Epithelial cell of esophagus (primary cell): ENCODE data around the gene EEPD1.

ENCODE experiments used
- DNase-seq: peaks from one replicate; pipeline ENCODE4 v3.0.0; 2010; ENCODE audit warnings: low read depth
- H3K4me3 ChIP-seq: 2 replicates; pipeline ENCODE4 v1.5.1; 2011; ENCODE audit warnings: mild to moderate bottlenecking, low read length, control low read depth
- TF ChIP-seq, protein P1 (sequence below): IDR thresholded peaks from 2 replicates; pipeline ENCODE4 v1.5.1; 2011; ENCODE audit warnings: low read depth, mild to moderate bottlenecking, low read length, control low read depth, inconsistent platforms; ENCODE audit not compliant: insufficient read depth; ENCODE audit errors: missing control alignments

Gene EEPD1

DNA sequence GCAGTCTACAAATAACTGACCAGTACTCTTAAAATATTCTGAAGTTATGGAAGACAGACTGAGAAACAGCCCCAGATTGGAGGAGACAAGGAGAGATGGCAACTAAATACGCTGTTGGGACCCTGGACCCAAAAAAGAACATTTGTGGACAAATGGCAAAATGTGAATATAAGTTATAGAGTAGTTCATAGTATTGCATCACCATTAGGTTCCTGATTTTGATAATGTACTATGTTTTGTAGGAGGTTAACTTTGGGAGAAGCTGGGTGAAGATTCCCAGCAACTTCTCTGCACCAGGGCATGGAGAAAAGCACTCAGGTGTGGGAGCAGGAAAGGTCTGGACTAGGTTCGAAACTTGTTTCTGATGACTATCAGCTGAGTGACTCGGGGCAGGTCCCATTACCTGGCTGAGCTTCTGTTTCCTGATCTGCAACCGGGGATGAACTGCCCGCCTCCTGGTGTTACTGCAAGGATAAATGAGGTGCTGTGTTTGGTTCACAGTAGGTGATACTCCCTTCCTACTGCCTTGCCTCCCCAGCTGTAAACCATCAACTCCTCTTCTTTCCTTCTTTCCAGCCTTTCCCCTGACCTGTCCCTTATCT is 48.2 kb downstream of the EEPD1 start:
- TF ChIP-seq, protein P1, sequence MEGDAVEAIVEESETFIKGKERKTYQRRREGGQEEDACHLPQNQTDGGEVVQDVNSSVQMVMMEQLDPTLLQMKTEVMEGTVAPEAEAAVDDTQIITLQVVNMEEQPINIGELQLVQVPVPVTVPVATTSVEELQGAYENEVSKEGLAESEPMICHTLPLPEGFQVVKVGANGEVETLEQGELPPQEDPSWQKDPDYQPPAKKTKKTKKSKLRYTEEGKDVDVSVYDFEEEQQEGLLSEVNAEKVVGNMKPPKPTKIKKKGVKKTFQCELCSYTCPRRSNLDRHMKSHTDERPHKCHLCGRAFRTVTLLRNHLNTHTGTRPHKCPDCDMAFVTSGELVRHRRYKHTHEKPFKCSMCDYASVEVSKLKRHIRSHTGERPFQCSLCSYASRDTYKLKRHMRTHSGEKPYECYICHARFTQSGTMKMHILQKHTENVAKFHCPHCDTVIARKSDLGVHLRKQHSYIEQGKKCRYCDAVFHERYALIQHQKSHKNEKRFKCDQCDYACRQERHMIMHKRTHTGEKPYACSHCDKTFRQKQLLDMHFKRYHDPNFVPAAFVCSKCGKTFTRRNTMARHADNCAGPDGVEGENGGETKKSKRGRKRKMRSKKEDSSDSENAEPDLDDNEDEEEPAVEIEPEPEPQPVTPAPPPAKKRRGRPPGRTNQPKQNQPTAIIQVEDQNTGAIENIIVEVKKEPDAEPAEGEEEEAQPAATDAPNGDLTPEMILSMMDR: no peak

DNA sequence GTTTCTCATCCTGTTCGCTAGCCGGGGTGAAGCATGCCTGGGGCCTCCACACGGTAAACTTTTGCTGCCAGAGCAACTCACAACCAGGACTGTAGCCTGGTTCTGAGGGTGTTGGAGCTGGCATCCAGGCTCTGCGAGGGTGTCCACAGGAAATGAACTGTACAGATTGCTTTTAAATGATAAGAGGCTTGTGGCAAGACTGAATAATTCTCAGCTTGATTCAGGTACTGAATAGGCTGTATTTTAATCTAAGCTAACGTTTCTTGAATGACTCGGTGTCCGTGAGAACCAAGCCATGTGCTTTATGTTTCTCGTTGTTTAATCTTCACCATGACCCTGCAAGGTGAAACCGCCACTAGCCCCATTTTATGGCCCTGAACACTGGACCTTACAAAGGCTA is 49.3 kb downstream of the EEPD1 start:
- no peak for DNase-seq
- H3K4me3 ChIP-seq: no peak overlapping the region
- TF ChIP-seq, protein P1: no peak

More for the DNA sequence above, 48.2 kb downstream of the EEPD1 start:
- peak; percentile 41 for DNase-seq
- H3K4me3 ChIP-seq: no peak overlapping the region

DNA sequence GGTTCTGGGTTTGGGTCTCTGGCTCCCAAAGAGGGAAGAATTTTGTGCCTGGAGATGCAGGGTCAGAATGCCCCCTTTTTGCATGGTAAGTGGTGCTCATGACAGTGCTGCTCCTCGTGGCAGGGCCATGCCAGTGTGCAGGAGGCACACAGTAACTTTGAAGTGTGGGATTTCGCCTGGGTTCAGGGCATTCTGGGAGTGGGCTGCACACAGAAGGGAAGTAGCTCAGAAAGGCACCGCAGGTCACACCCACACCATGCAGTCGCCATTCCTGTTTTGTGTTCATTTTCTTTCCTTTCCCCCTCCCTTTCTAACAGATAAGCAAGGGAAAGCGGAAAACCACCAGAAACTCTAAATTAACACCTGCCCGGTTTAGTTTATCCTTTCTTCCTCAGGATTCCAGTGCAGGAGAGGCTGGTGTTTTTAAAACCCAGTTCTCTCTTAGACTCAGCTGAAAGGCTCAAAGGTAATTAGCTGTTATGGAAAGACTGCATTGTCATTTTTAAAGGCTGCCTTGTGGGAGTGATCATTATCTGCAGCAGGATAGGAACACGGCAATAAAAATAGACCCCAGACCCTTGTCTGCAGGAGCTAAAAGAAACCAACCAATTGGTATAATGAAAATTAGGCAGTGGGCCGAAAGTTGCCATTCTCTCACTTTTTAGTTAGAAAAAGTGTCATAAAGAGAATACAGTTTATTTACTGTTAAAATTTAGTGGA is 50.2 kb downstream of the EEPD1 start:
- no peak for DNase-seq
- no peak overlapping the region for H3K4me3 ChIP-seq
- TF ChIP-seq, protein P1: no peak

DNA sequence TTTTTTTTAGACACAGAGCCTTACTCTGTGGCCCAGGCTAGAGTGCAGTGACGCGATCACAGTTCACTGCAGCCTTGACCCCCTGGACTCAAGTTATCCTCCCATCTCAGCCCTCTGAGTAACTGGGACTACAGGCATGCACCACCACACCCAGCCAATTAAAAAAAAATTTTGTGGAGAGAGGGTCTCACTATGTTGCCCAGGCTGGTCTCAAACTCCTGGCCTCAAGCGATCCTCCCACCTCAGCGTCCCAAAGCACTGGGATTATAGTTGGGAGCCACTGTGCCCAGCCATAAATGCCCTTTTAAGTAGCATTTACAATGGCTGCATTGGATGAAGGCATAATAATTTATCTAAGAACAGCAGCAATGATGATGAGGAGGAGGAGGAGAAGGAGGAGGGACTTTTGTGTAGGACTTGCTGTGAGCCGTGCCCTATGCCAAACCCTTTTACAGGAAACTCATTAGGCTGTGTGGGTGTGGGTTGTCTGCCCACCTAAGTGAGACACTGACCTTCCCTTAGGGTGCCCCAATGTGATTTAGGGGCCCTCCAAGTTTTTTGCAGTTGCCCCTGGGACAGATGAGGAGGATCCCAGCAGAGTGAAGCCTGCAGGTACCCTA is 51.1 kb downstream of the EEPD1 start:
- no peak for DNase-seq
- no peak overlapping the region for H3K4me3 ChIP-seq
- TF ChIP-seq, protein P1: no peak

DNA sequence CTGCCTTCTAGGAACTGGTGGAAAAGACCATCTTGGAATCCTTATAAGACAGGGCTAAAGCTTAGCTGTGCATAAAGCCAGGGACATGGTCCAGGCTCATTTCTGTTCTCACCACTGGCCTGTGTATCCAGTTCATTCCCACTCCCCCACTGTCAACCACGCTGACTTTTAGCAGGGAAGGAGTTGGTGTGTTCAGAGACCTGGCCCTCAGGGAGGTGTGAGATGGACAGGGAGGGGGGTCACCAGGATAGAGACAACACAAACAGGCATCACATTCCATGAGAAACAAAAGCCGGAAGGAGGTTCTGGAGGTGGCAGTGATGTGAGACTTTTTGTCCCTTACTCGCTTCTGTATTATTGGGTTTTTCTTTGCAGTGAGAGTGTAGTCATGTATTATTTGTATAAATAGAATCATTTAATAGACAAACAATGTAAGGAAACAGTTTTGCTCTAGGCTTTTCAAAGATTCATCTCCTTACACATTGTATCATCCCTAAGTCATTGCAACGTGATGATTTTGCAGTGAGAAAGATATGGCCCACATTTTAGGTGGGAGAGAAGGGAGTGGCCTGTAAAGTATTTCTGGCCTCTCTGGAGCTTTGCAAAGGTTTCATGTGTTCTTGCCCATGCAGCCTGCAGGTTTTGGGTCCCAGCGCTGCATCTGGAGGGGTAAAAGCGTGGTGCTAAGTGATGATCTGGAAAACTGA is 52.0 kb downstream of the EEPD1 start:
- TF ChIP-seq, protein P1: no peak
- no peak for DNase-seq
- H3K4me3 ChIP-seq: no peak overlapping the region

DNA sequence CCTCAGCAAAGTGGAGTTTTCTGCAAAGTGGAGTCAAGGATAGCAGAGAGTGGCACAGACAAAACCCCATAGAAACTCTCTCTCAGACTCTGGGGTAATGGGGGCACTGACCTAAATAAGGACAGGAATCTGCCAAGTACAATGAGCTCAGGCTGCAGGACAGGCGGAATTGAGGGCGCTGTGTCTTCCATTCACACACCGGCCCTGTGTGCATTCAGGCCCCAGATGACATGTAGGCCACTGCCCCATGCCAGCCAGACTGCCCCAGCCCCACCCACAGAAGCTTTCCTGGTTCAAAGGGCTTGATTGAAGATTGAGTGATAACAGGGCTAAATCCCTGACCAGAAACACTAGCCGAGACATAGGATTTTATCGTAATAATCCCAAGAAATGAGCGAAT is 52.7 kb downstream of the EEPD1 start:
- TF ChIP-seq, protein P1: no peak
- DNase-seq: no peak

More for the DNA sequence above, 52.7 kb downstream of the EEPD1 start:
- H3K4me3 ChIP-seq: no peak overlapping the region
